ENCODE measurements around the gene LTBR. TPM values are rescaled to one million over a fixed set of nuclear protein-coding genes. Genes with fewer than 3 reads are reported as not detected.
A peak's percentile ranks its signal among the peaks of the same experiment; 100 is the strongest.

The LTBR gene
- total and polyA plus RNA-seq, 2 donors (not counting 1 experiment from before 2014, with no cell fraction given), result 1.1 TPM; not detected in 1

- Mint-ChIP-seq H3K9me3 (ENCODE audit: insufficient read depth) (no peaks in the 10 kb centered on the region), H3K4me3 (peak overlapping the region; percentile 65), H3K27ac (peak overlapping the region; percentile 94), H3K27me3 (peaks cover 1% of the 10 kb centered on the region), H3K4me1 (peaks cover 67% of the 10 kb centered on the region)
- no peak for DNase-seq
- no peaks in the 10 kb centered on the region for H3K27me3 ChIP-seq (replicated peaks in 1 of 4; ENCODE audit: control extremely low read depth in 1 of 4, control insufficient read depth in 3 of 4, insufficient read depth in 4 of 4, low read length in 3 of 4)
- H3K36me3 ChIP-seq (replicated peaks in 1 of 2; ENCODE audit: control extremely low read depth in 1 of 2, control insufficient read depth in 1 of 2, extremely low read depth in 1 of 2, insufficient read depth in 2 of 2, low read length in 1 of 2), result no peaks in the 10 kb centered on the region
- intact Hi-C loops (cut with micrococcal nuclease), result no loop called here
- peak overlapping the region; percentile 14 for H3K9ac ChIP-seq (ENCODE audit: low read length)
- POLR2A ChIA-PET, result interaction anchor here (0.7 to 5.6 kb wide), 5 partner anchors 11 to 178 kb away, joined by 3 to 72 read pairs (median 6); partner anchors contain the start of gene CD27
- peaks cover 55 to 73% of the 10 kb centered on the region in 2 donors for H3K4me1 ChIP-seq (ENCODE audit: control insufficient read depth in 2 of 2, insufficient read depth in 2 of 2, low read length in 2 of 2)
- no peaks in the 10 kb centered on the region for H3K79me2 ChIP-seq (ENCODE audit: control insufficient read depth, insufficient read depth, low read length)
- H4K20me1 ChIP-seq (ENCODE audit: control insufficient read depth, insufficient read depth, low read length, poor library complexity, severe bottlenecking), result no peaks in the 10 kb centered on the region
- no CpG with 5 or more reads among the region's 3 CpGs for whole genome bisulfite sequencing (ENCODE audit: insufficient coverage)
- CTCF ChIA-PET, result interaction anchor here (0.7 to 8.3 kb wide), 5 partner anchors 16 to 109 kb away, joined by 3 to 383 read pairs (median 87); partner anchors contain the start of genes CD27, GAPDH and VAMP1
- peak overlapping the region; percentile 99 for H3K27ac ChIP-seq (ENCODE audit: low read length in 2 of 2)
- peak overlapping the region in 1 of 5 experiments; percentile 43 for H3K4me3 ChIP-seq (ENCODE audit: control extremely low read depth in 1 of 5, extremely low read depth in 1 of 5, insufficient read depth in 1 of 5, low read depth in 2 of 5, low read length in 4 of 5)
- no peak for TF ChIP-seq EZH2 (IDR thresholded peaks at IDR 0.05; ENCODE audit: borderline replicate concordance, insufficient read depth, low read depth, low read length, poor library complexity, severe bottlenecking)
- TF ChIP-seq, protein P1, sequence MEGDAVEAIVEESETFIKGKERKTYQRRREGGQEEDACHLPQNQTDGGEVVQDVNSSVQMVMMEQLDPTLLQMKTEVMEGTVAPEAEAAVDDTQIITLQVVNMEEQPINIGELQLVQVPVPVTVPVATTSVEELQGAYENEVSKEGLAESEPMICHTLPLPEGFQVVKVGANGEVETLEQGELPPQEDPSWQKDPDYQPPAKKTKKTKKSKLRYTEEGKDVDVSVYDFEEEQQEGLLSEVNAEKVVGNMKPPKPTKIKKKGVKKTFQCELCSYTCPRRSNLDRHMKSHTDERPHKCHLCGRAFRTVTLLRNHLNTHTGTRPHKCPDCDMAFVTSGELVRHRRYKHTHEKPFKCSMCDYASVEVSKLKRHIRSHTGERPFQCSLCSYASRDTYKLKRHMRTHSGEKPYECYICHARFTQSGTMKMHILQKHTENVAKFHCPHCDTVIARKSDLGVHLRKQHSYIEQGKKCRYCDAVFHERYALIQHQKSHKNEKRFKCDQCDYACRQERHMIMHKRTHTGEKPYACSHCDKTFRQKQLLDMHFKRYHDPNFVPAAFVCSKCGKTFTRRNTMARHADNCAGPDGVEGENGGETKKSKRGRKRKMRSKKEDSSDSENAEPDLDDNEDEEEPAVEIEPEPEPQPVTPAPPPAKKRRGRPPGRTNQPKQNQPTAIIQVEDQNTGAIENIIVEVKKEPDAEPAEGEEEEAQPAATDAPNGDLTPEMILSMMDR (IDR thresholded peaks at IDR 0.05), result no peak
- peak overlapping the region; percentile 71 for H3K4me2 ChIP-seq (replicated peaks; ENCODE audit: low read depth, low read length, poor library complexity, severe bottlenecking)
- ATAC-seq (ENCODE audit: low read depth), result no peak
- H2AFZ ChIP-seq (ENCODE audit: insufficient read depth, low read depth, low read length, poor library complexity, severe bottlenecking), result peak overlapping the region; percentile 26
- no peaks in the 10 kb centered on the region for H3K9me3 ChIP-seq (ENCODE audit: control extremely low read depth in 1 of 3, control insufficient read depth in 2 of 3, insufficient read depth in 1 of 3, low read length in 2 of 3)
These were observed 44.4 kb downstream of the LTBR start for GRCh38 chr12:6428326-6428725.

GRCh38 chr12:6430124-6430989 is 46.4 kb downstream of the LTBR start:
- ChIA-PET POLR2A (interaction anchor here (0.9 kb wide), 1 partner anchor 13 kb away, joined by 3 read pairs; no protein-coding TSS in a partner anchor), CTCF (no interaction called here)
- ATAC-seq (ENCODE audit: low read depth) (no peak), DNase-seq (no peak)
- H3K79me2 ChIP-seq (ENCODE audit: control insufficient read depth, insufficient read depth, low read length), result no peaks in the 10 kb centered on the region
- intact Hi-C loops (cut with micrococcal nuclease), result no loop called here
- H3K9ac ChIP-seq (ENCODE audit: low read length), result peak overlapping the region; percentile 36
- H3K27ac ChIP-seq (ENCODE audit: low read length in 2 of 2), result no peak overlapping the region
- H3K36me3 ChIP-seq (replicated peaks in 1 of 2; ENCODE audit: control extremely low read depth in 1 of 2, control insufficient read depth in 1 of 2, extremely low read depth in 1 of 2, insufficient read depth in 2 of 2, low read length in 1 of 2), result no peaks in the 10 kb centered on the region
- Mint-ChIP-seq H3K27me3 (no peaks in the 10 kb centered on the region), H3K4me3 (peak overlapping the region; percentile 75), H3K4me1 (peaks cover 66% of the 10 kb centered on the region), H3K9me3 (ENCODE audit: insufficient read depth) (no peaks in the 10 kb centered on the region), H3K27ac (peak overlapping the region; percentile 85)
- peak overlapping the region; percentile 49 for H3K4me2 ChIP-seq (replicated peaks; ENCODE audit: low read depth, low read length, poor library complexity, severe bottlenecking)
- H3K4me3 ChIP-seq (ENCODE audit: control extremely low read depth in 1 of 5, extremely low read depth in 1 of 5, insufficient read depth in 1 of 5, low read depth in 2 of 5, low read length in 4 of 5), result no peak overlapping the region
- TF ChIP-seq, protein P1 (IDR thresholded peaks at IDR 0.05), result no peak
- TF ChIP-seq EZH2 (IDR thresholded peaks at IDR 0.05; ENCODE audit: borderline replicate concordance, insufficient read depth, low read depth, low read length, poor library complexity, severe bottlenecking), result no peak
- 25% methylated on average over 9 of the region's 19 CpGs for WGBS (ENCODE audit: insufficient coverage)
- H3K4me1 ChIP-seq (ENCODE audit: control insufficient read depth in 2 of 2, insufficient read depth in 2 of 2, low read length in 2 of 2), result peaks cover 56 to 75% of the 10 kb centered on the region in 2 donors
- no peaks in the 10 kb centered on the region for H4K20me1 ChIP-seq (ENCODE audit: control insufficient read depth, insufficient read depth, low read length, poor library complexity, severe bottlenecking)
- no peaks in the 10 kb centered on the region for H3K27me3 ChIP-seq (replicated peaks in 1 of 4; ENCODE audit: control extremely low read depth in 1 of 4, control insufficient read depth in 3 of 4, insufficient read depth in 4 of 4, low read length in 3 of 4)
- peak overlapping the region; percentile 63 for H2AFZ ChIP-seq (ENCODE audit: insufficient read depth, low read depth, low read length, poor library complexity, severe bottlenecking)
- H3K9me3 ChIP-seq (ENCODE audit: control extremely low read depth in 1 of 3, control insufficient read depth in 2 of 3, insufficient read depth in 1 of 3, low read length in 2 of 3), result no peaks in the 10 kb centered on the region
